Measurements from ENCODE around the gene PCNX2.

The PCNX2 gene

GRCh38 chr1:232983375-232983774 lies 312.1 kb downstream of the PCNX2 start:
- TF ChIP-seq CREB1 (IDR thresholded peaks at IDR 0.05; ENCODE audit: low read depth) (no peak), CEBPB (IDR thresholded peaks at IDR 0.05) (no peak), ZBTB7A (IDR thresholded peaks at IDR 0.05; ENCODE audit: low read depth) (no peak), TEAD4 (IDR thresholded peaks at IDR 0.05) (no peak), NFIC (IDR thresholded peaks at IDR 0.05) (no peak), TCF12 (IDR thresholded peaks at IDR 0.05; ENCODE audit: low read depth) (no peak), YY1 (IDR thresholded peaks at IDR 0.05; ENCODE audit: low read depth) (no peak), RAD21 (IDR thresholded peaks at IDR 0.05; ENCODE audit: low read depth) (no peak), MAX (IDR thresholded peaks at IDR 0.05) (no peak), TAF1 (IDR thresholded peaks at IDR 0.05; ENCODE audit: low read depth) (no peak), EGR1 (IDR thresholded peaks at IDR 0.05) (no peak), FOXM1 (IDR thresholded peaks at IDR 0.05; ENCODE audit: borderline replicate concordance, low read depth) (no peak), REST (IDR thresholded peaks at IDR 0.05; ENCODE audit: low read depth) (no peak)

GRCh38 chr1:232982238-232982944 lies 313.1 kb downstream of the PCNX2 start:
- no peak for TF ChIP-seq RAD21 (IDR thresholded peaks at IDR 0.05; ENCODE audit: low read depth)
- TF ChIP-seq USF1 (IDR thresholded peaks at IDR 0.05): no peak
- TF ChIP-seq YY1 (IDR thresholded peaks at IDR 0.05; ENCODE audit: low read depth): no peak
- no peak for TF ChIP-seq EP300 (IDR thresholded peaks at IDR 0.05; ENCODE audit: borderline replicate concordance)
- no peak for TF ChIP-seq EGR1 (IDR thresholded peaks at IDR 0.05)
- no peak for TF ChIP-seq NFIC (IDR thresholded peaks at IDR 0.05)
- TF ChIP-seq CEBPB (IDR thresholded peaks at IDR 0.05): no peak
- no peak for TF ChIP-seq MAX (IDR thresholded peaks at IDR 0.05)
- TF ChIP-seq REST (IDR thresholded peaks at IDR 0.05; ENCODE audit: low read depth): no peak

- no peak for TF ChIP-seq MAX (IDR thresholded peaks at IDR 0.05)
- no peak for TF ChIP-seq FOXM1 (IDR thresholded peaks at IDR 0.05; ENCODE audit: borderline replicate concordance, low read depth)
- TF ChIP-seq EP300 (IDR thresholded peaks at IDR 0.05; ENCODE audit: borderline replicate concordance): no peak
- TF ChIP-seq TEAD4 (IDR thresholded peaks at IDR 0.05): no peak
- no peak for TF ChIP-seq NFIC (IDR thresholded peaks at IDR 0.05)
- no peak for TF ChIP-seq CREB1 (IDR thresholded peaks at IDR 0.05; ENCODE audit: low read depth)
- no peak for TF ChIP-seq EGR1 (IDR thresholded peaks at IDR 0.05)
- no peak for TF ChIP-seq USF1 (IDR thresholded peaks at IDR 0.05)
- TF ChIP-seq ZBTB7A (IDR thresholded peaks at IDR 0.05; ENCODE audit: low read depth): no peak
- TF ChIP-seq REST (IDR thresholded peaks at IDR 0.05; ENCODE audit: low read depth): no peak
- TF ChIP-seq TAF1 (IDR thresholded peaks at IDR 0.05; ENCODE audit: low read depth): no peak
- TF ChIP-seq RAD21 (IDR thresholded peaks at IDR 0.05; ENCODE audit: low read depth): no peak
- TF ChIP-seq CEBPB (IDR thresholded peaks at IDR 0.05): no peak
These were observed 314.5 kb downstream of the PCNX2 start for GRCh38 chr1:232980986-232981560.
